Right hindlimb (tissue), 1 donor: ENCODE data around the gene PTPRE.

Experiments used
- DNase-seq: peaks from one replicate; pipeline ENCODE4 v3.0.0-alpha.2; 2018

The PTPRE gene

DNA sequence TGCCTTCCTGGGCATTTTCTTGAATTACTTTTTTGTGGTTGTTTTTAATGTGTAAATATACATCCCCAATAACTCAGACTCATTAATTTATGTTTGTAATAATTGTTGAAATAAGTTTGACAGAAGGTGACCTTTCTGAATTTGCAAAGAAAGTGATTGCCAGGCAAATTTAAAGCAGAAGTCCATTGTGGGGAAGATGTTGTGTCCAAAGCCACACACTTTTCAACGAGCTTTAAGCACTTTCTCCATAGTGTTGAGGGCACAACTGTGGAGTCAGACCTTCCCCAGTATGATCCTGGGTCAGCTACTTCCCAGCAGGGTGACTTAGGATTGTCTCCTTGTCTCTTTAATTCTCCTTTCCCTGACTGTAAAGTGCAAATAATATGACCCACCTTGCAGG, 52.5 kb downstream of the PTPRE start:
- no peak for DNase-seq

DNA sequence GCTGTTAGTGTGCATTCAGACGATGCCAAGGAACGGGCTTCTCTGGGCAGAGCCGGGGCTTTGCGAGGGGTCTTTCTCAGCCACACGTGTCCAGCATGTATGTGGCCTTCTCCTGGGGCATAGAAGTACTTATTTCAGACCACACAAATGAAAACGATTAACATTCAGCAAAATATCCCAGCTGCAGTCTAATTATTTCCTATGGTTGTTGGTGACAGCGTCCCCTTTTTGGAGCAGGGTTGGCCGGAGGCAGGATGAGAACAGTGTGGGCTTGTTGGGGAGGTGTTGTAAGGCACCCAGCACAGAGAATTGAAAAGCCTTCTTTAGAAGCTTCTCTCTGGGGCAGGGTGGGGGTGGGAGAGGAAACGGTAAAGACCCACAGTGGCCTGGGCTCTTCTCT, 54.2 kb downstream of the PTPRE start:
- no peak for DNase-seq

DNA sequence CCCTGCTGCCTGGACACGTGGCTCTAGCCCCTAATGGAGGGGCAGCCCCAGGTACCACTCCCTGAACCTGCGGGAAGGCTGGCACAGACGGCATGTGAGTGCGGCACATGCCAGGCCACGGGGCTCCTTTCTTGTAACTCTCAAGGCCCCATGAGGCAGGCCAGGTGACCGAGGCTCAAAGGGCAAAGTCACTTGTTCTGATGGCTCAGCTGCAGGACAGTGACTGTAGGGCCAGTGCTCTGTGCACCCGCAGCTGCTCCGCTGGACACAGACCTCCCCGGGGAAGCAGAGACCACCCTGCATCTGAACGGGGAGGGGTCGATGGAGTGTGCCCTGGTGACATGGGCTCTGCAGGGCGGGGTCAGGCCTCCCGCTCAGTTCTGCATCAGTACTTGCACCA, 55.3 kb downstream of the PTPRE start:
- no peak for DNase-seq

DNA sequence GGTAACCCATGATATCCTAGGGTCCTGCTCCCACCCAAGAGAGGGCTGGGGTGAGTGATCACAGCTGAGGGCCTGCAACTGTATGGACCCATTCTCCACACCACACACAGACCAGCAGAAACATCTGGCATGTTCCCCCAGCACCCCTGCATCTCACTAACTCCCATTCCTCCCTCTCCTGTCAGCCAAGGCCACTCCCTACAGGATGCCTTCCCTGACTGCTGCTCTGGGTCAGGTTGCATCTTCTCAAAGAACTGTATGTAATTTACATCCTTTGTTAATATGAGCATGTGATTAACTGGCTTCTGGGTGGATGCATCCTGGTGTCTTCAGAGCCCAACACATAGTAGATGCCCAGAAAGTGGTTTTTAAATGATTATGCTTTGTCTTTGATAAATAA, 56.2 kb downstream of the PTPRE start:
- DNase-seq: no peak

DNA sequence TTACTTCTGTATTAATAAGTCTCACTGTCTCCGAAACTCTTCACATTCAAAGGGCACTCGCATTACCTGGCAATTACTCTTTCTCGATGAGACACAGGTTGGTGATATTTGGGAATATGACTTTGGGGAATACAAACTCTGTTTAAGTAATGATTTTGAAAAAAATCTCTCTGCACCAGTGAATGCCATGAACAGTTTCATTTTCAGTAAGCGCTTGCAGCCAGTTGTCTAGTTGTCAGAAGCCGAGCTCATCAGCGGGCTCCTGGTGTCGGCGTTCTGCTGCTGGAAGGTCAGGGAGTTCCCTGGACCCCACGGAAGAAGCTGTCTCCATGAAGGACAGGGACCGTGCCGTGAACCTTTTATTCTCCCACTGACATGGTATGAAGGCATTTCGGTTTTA, 57.7 kb downstream of the PTPRE start:
- DNase-seq: no peak

DNA sequence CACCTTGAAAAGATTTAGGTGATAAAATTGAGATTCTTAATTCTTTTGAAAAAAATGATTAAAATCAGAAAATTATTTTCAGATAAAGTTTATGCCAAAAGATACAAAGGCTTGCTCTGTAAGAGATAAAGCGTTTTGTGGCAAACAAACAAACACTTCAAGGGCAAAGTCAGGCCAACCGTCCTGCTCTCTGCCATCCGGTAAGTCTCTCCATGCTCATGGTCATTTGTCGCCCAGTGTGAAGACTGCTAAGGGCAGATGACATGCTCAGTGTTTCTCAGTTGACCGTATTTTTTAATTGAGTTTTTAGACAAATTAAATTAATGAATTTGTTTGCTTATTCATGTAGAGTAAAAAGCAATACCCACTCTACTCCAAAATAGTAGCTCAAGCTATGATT, 60.0 kb downstream of the PTPRE start:
- DNase-seq: no peak

DNA sequence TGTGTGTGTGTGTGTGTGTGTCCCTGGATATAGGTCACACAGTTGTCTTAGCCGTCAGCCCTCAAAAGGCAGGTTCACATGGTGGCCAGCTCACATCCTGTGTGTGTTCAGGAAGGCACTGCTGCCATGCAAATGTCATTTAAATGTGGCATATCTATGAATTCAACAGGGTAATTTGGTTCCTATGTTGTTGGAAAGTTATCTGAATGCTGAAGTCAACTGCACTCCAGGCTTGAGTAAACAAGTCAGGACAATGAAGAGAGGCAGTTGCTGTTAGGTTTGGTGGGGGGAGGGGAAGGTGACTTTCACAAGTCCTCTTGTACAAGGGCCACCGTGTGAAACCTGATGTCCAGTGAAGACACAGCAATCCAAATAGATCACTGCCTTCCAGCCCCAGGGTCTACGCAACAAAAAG, 61.1 kb downstream of the PTPRE start:
- DNase-seq: no peak

DNA sequence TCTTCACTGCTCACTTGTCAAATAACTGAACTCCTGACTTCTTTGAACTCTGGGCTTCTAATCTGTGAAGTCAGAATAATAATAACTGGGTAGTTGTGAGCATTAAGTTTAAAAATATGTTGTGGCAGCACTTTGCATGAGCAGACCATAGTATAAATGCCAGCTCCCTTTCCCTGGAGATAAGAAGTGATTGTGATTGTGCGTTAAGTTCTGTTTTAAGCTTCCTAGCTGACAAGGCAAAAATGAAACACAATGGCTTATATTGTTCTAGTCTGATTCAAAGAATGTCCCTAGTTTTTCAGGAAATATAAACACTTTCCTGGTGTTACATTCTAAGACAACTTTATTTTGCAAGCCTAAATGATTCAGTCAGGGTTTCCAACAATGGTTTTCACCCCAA, 61.8 kb downstream of the PTPRE start:
- no peak for DNase-seq

DNA sequence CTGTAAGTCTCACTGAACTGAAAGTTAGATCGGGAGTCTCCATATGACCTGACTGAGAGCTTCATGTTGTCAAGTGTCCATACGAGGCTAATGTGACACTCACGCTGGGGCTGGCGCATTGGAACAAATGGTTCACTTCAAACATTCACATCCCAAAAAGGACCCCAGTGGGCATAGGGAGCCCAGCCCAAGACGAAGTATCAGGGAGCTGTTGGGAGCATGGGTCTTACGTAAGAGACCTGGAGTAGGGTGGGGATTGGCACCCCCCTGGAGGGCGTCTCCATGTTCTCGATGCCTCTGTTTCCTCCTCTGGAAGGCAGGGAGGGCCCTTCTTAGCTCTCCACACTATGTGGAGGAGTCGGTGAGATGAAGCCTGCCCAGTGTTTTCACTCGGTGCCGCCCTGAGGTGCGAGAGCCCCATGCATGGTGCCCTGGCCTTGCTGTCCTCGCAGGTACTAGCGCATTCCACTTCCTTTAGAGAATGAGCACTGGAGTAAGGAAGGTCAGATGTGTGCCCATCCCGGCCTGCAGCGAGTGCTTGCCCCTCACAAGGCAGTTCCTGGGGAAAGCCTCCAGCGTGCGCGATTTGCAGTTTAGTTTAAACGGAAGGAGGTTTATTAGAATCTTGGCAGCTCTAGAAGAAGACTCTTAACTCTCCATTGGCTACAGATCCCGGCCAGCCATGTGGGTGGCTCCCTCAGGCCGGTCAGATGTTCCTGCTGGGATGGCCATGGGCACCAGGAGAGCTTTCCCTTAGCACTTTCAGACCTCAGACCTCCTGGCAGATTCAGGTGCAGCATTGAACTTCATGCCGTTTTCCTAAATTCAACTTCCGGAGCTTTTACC, 64.4 kb downstream of the PTPRE start:
- DNase-seq: no peak

DNA sequence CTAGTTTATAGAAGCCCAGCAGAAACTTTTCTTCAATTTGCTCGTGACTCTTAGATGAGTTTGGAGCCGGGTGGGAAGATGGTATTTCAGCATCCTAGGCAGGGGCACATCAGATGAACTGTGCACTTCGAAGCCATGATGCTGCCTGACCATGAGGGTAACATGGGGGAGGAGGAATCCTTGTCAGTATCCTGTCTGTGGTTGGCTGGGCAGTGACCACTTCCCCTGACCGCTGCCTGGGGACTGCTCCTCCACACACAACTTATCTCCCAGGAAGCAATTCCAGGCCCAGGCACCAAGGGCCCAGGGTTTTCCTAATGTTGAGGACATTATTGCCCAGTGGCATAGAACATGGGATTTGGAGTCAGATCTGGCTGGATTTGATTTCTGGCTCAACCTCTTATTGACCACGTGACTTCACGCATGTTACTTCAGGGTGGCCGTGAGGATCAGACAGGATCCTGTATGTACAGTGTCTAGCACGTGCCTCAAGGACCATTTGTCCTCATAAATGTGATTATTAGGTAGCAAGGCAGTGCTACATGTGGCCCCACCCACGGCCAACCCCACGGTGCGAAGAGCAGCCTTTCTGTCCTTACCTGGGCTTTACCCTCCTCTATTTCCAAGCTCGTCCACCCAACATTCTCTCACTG, 65.2 kb downstream of the PTPRE start:
- DNase-seq: no peak

DNA sequence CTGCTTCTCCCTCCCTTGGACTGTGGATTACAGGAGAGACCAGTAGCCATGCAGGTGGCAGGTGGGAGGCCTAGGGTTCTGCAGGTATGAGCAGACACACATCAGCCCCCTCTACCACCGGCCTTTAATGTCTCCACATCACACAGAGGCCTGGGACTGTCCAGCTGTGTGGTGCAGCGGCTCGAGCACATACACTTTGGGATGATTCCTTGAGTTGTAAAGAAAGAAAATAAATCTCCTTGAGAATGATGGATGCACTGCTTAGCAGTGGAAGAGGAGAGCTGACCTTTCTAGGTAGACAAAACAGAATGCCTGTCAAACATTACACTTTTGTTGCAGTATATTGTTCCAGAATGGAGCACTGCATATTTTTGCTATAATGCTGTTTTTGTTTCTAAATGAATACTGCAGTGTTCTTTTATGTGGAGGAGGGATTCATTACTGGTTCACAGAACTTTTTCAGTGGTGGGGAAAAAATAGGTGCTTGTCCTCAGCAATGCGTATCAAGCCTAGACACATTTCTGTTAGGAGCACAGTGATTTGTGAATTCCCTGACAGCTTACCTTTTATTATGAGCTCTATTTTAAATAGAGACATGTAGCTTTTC, 66.0 kb downstream of the PTPRE start:
- no peak for DNase-seq

DNA sequence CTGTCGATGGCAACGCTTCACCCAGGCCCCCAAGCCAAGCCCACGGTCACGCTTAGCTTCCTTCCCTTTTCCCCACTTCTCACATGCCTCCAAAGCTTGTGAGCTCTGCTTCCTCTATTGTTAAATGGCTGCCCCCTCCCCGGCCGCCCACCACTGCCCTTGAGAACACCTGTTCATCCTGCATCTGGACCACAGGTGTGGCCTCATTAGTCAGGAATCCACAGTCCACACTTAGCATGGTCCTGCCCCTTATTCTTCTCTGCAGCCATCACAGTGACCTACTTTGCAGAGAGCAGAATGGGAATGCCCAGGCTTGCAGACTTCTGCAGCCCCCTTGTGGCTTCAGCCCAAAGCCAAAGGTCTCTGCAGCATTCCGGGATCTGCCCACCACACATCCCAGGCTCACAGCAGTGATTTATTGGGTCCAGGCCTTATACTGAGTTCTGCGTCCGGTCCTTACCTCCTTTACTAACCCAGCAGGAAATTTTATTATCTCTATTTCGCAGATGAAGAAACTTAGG, 66.9 kb downstream of the PTPRE start:
- DNase-seq: no peak

DNA sequence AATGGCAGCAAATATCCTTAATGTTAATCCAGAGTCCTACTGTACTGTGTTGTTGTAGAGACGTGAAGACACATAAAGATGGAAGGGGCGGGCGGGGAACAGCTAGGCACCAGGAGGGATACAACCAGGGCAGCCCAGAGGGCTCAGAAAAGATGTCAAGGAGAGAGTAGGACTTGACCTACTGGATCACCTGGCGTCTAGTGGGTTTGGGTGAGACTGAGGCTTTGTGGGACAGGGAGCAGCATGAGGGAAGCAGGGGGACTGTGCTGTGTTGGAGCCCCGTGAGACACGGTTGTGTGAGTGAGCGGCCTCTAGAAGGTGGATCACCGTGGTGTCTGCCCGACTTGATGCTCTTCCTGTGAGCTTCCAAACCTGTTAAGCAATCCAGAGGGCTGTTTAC, 68.0 kb downstream of the PTPRE start:
- no peak for DNase-seq

DNA sequence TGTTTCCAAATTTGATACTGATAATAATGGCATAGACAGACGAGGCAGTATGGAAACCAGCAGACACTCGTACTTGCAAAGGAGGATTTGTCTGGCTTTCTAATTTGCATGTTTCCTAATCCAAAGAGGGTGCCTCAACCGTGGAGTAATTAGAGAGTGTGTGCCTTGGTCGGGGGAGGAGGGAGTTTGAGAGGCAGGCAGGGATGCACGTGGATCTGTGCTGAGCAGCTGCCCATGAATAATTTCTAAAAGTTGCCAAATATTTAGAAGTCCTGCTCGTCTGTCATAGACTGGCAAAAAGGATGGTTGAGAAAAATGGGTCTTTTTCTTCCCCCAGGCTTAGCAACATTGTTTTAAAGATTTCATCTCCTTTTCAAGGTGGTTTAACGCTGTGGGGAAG, 69.4 kb downstream of the PTPRE start:
- no peak for DNase-seq

DNA sequence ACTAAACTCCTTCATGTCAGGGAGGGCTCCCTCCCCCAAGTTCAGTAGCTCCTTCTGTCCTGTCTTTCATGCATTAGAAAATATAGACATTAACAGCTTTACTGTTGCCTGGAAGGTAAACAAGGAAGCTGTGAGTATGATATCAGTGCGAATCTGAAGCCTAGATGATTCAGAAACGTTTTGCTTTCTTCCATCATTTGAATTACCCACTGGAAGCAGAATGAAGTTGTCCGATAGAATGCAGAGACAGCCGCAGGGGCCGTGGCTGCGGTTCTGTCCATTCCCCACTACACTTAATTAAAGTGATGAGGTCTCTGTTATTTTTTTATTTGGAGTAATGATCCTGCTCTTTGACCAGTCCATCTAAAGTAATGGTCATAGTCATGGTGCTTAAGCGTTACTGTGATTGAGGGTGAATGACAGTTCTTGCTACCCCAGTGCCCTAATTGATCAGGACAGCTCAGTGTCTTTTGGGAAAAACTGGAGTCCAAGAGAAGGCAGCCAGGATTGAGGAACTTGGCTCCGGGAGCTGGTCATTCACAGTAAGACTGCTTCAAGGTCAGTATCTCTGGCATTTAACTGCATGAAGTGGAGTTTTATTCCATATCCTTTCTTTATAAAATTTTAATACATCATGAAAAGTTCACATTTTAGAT, 69.9 kb downstream of the PTPRE start:
- DNase-seq: no peak

DNA sequence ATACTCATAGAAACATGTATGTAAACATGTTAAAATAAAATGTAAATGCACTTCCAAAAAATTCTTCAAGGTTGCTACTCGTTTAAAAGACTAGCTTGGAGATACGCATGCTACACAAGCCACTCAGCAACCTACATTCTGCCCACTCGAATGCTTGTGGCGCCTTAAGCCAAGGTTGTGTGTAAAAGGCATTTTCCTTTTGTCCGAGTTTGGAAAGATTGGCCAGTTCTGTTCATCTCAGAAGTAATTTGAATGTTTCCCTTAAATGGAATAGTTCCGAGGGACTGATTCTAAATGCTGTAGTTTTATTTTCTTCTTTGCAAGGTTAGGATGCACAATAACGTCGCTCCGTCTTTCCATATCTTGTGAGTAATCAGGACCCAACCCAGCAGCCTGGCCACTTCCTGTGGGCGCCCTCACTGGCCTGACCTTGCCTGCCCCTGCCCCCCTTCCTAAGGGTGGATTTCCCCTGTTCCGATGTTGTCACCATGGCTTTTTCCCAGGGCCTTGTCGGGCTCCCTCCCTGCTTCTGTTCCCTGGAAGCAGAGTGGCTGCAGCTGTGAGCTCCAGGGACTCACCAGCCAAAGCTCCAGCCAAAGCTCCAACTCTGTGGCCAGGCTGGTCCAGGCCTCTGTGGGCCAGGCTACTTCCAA, 70.6 kb downstream of the PTPRE start:
- DNase-seq: peak; percentile 79

DNA sequence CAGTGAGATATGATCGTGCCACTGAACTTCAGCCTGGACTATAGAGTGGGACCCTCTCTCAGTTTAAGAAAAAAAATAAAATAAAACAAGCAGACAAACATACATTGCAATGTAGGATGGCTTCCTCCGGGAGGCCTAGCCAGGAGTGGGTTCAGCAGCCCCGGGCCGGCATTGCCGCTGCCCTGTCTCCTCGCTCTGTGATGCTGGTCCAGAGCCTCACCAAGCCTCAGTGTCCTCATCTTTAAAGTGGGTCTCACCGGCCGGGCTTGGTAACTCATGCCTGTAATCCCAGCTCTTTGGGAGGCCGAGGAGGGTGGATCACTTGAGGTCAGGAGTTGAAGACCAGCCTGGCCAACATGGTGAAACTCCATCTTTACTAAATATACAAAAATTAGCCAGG, 71.6 kb downstream of the PTPRE start:
- no peak for DNase-seq

DNA sequence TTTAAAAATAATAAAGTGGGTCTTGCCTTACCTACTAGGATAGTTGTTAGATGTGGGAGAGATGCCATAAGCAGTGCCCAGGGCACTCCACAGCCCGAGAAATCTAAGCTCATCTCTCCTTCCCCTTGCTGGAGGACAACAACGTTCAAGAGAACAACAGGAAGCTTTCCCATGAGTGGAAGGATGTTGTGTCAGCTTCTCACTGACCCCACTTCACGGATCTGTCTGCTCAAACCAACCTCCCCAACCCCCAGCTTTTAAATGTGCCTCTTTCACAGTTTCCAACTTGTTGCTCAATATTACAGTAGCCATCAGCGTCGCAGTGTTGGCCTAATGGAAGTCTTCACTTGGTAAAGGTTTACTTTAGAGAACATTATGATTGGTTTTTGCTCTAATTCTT, 72.1 kb downstream of the PTPRE start:
- no peak for DNase-seq

DNA sequence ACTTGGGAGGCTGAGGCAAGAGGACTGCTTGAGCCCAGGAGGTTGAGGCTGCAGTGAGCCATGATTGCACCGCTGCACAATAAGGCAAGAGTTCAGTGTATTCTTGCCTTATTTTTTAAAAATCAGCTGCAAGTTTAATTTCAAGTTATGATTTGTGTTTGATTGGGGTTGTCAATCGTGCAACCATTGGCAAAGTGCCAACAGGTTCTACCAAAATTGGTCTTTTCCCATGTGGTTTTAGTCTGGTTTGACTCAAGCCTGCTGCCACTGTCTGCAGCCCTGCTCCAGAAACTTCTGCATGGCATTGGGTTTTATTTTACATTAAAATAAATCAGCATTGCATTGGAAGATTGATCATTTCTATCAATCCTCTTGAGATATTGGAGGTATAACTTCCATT, 72.7 kb downstream of the PTPRE start:
- DNase-seq: no peak

DNA sequence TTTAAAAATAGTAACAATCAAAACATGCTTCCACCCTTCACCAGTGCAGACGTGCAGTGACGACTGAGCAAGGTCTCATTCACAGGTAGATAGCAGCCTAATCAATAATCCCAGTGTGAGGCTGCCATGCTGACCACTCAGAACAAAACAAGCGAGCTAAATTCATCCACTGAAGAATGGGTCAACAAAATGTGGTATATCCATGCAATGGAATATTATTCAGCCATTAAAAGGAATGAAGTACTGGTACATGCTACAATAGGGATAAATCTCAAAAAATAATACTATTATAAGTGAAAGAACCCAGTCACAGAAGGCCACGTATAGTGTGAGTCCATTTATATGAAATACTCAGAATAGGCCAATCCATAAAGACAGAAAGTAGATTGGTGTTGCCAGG, 74.0 kb downstream of the PTPRE start:
- DNase-seq: no peak

DNA sequence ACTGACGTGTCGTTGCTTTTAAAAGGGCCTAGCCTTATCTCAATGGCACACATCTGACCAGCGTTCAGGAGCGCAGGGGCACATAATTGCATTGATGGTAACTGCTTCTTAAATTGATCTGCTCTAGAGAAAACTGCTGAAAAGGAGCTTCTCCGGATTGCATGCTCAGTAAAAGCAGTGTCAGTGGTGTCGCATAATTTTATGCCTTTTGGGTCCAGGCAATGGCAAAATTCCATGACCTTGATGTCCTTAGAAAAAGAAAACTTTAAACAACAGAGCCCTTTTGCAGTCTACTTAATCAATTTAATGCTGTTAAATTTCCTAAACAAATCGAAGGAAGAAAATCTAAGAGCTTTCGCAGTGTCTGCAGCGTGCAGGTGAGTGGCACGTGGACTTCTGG, 75.7 kb downstream of the PTPRE start:
- no peak for DNase-seq

DNA sequence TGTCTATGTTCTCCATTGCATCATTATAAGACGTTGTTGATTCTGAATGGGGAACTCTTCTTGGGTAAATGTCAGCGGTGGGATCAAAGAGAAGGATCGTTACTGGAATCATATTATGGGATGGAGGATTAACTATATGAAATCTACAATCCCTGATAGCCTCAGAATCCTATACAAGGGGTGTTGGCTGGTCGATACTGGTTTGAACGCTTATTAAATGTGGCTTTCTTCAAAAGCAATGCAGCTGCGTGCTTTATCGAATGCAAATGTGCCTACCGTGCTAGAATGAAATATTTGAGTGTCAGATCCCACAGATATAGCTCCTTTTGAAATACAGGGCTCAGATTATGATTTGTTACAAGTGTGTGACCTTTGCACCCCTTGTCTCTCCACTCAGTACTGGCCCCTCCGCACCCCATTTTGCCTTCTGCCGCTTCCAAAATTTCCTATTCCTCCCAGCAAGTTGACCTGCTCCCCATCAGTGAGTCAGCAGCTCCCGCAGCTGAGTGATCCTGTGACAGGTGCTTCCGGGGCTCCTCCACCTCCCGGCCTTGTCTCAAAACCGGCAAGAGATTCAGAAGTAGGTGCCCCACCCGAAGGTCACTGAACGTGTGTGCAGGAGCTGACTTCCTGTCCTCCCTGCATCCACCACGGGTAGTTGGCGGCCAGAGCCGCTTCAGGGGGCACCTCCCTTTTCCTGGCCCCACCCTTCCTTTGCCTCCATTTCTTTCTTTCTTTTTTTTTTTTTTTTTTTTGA, 76.6 kb downstream of the PTPRE start:
- DNase-seq: no peak
